ENCODE results near the gene C12orf57. TPM values are rescaled to one million over a fixed set of nuclear protein-coding genes. Genes with fewer than 3 reads are reported as not detected.

C12orf57 gene
- total RNA-seq, 4 donors from 2014 or later: 344 to 666 (median 383) TPM

DNA sequence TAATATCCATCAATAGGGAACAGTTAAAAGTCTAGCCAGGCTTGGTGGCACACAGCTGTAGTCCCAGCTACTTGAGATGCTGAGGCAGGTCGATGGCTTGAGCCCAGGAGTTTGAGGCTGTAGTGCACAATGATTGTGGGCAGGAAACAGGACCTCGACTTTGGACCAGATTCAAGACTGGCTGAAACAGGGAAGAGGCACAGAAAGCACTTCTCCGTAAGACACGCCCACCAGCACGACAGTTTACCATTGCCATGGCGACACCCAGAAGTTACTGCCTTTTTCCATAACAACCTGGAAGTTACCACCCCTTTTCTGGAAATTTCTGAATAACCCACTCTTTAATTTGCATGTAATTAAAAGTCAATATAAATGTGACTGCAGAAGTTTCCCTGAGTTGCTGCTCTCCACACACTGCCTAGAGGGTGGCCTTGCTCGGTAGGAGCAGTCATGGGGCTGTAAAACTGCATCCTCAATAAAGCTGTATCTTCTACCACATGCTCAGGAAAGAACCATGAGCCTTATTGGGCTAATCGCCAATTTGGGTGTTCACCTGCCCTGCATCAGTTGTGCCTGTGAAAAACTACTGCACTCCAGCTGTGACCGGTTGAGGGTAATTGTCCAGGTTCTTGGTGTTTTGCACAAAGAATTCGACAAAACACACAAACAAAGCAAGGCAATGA is 43.8 kb upstream of the C12orf57 start:
- peaks cover 15 to 19% of the 10 kb centered on the region in 2 donors for H3K4me1 ChIP-seq
- peak overlapping the region in 1 of 3 donors; percentile 2 for H3K27ac ChIP-seq
- WGBS, 2 donors: 48 to 56% methylated on average over 10 of the region's 10 CpGs
- no peaks in the 10 kb centered on the region for H3K36me3 ChIP-seq
- TF ChIP-seq, protein P1, sequence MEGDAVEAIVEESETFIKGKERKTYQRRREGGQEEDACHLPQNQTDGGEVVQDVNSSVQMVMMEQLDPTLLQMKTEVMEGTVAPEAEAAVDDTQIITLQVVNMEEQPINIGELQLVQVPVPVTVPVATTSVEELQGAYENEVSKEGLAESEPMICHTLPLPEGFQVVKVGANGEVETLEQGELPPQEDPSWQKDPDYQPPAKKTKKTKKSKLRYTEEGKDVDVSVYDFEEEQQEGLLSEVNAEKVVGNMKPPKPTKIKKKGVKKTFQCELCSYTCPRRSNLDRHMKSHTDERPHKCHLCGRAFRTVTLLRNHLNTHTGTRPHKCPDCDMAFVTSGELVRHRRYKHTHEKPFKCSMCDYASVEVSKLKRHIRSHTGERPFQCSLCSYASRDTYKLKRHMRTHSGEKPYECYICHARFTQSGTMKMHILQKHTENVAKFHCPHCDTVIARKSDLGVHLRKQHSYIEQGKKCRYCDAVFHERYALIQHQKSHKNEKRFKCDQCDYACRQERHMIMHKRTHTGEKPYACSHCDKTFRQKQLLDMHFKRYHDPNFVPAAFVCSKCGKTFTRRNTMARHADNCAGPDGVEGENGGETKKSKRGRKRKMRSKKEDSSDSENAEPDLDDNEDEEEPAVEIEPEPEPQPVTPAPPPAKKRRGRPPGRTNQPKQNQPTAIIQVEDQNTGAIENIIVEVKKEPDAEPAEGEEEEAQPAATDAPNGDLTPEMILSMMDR (IDR thresholded peaks at IDR 0.05): no peak
- TF ChIP-seq POLR2A (IDR thresholded peaks at IDR 0.05): no peak
- H3K27me3 ChIP-seq: no peaks in the 10 kb centered on the region
- intact Hi-C loops (cut with DNase I): no loop called here
- no peaks in the 10 kb centered on the region for H3K9me3 ChIP-seq
- H3K4me3 ChIP-seq (replicated peaks in 1 of 3): no peak overlapping the region
- DNase-seq: peak; percentile 62 to 68

DNA sequence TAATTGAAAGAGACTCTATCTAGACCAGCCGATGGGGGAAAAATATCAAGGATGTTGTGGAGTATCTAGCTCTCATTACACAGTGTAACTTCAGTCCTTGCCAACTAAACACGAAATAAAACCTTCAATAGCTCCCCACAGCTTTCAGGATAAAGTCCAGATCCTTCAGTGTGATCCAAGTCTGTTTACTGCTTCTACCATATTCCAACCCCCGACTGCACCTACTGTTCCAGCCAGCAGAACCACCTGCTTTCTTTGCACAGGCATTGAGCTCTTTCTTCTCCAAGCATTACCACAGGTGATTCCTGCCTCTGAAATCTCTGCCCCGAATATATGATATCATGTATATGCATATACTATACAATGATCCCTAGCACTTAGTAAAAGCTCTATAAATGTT is 41.4 kb upstream of the C12orf57 start:
- Histone ChIP-seq H3K27me3 (no peaks in the 10 kb centered on the region), H3K4me1 (peaks cover 18 to 23% of the 10 kb centered on the region in 2 donors), H3K27ac (no peak overlapping the region), H3K36me3 (no peaks in the 10 kb centered on the region), H3K9me3 (no peaks in the 10 kb centered on the region), H3K4me3 (replicated peaks in 1 of 3) (no peak overlapping the region)
- intact Hi-C loops (cut with DNase I): no loop called here
- DNase-seq: no peak
- 86 to 87% methylated on average over 4 of the region's 4 CpGs for WGBS, 2 donors
- TF ChIP-seq, protein P1 (IDR thresholded peaks at IDR 0.05): no peak
- no peak for TF ChIP-seq POLR2A (IDR thresholded peaks at IDR 0.05)

DNA sequence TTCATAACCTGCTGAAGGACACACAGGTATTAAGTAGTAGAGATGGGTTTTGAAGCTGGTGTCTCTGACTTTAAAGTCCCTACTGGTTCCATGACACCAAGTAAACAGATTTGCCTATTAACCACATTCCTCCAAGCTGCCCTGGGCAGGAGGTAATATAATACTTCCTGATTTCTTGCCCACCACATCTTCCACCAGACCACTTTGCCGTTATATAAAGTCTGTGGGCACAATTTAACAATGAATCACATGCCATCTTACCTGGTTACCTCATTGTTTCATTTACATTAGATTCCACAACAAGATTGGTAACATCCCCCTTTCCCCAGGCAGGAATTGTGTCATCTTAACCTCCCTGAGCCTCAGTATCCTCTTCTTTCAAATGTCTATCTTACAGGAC is 40.1 kb upstream of the C12orf57 start:
- no peak overlapping the region for H3K27ac ChIP-seq
- no peak for DNase-seq
- 82 to 87% methylated on average over 1 of the region's 1 CpG for WGBS, 2 donors
- intact Hi-C loops (cut with DNase I): no loop called here
- H3K36me3 ChIP-seq: no peaks in the 10 kb centered on the region
- H3K4me1 ChIP-seq: peaks cover 18 to 23% of the 10 kb centered on the region in 2 donors
- TF ChIP-seq, protein P1 (IDR thresholded peaks at IDR 0.05): no peak
- TF ChIP-seq POLR2A (IDR thresholded peaks at IDR 0.05): no peak
- no peak overlapping the region for H3K4me3 ChIP-seq (replicated peaks in 1 of 3)
- no peaks in the 10 kb centered on the region for H3K27me3 ChIP-seq
- H3K9me3 ChIP-seq: no peaks in the 10 kb centered on the region

DNA sequence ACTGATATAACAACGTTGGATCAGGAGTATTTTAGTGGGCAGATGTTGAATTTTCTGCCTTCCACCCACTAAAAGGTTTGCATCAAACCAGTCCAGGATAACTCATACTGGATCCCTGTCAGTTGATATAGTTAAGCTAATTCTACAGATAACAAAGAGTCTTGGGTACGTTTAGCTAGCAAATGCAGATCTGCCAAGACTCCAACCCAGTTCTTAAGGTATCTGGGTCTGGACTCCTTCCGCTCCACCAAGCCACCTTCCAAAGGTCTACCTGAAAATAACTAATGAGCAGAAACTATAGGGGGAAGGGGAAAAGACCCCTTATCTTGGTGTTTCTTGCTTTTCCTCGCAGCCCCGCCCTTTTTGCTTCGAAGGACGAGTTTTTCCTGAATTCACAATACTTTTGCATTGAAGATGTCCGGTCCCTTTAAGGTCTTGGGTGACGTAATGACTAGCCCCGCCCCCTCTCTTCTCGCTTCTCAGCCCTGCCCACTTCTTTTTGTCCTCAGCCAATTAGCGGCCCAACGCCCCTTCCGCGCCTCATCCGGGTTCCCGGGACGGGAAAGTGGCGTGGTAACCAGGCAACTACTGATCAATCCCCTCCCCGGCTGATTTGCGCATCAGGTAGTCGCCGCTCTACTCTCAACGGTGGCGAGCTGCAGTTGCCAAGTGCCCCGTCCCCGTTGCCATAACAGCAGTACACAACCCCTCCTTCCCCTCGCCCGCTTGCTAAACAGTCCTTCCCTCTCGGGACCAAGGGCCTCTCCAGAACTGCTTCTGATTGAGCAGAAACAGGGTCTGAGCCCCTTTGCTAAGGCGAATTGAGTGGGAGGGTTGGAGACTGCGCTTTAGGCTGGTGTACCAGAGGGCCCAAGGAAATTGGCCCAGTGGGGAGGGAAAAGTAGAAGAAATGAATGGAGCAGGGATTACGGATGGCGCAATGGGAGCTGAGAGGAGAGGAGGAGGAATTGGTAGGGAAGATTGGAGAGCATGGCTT is 39.2 kb upstream of the C12orf57 start, which contains the start of gene LRRC23:
TSS of gene LRRC23 (plus strand) at position 543 of the 997 bp plus-strand sequence. CDS start 812 bp downstream, outside the sequence.
- TF ChIP-seq, protein P1 (IDR thresholded peaks at IDR 0.05): peak in 1 of 6 experiments; percentile 5
- peak; percentile 70 to 77 for TF ChIP-seq POLR2A (IDR thresholded peaks at IDR 0.05)
- DNase-seq: peak; percentile 99
- intact Hi-C loops (cut with DNase I): no loop called here

More for the DNA sequence above, 39.2 kb upstream of the C12orf57 start, which contains the start of gene LRRC23:
- peak within 1 kb of the TSS; percentile 68 to 89 (median 70) for H3K27ac ChIP-seq
- peak within 1 kb of the TSS; percentile 11 to 80 (median 53) for H3K4me3 ChIP-seq (replicated peaks in 1 of 3)
- H3K9me3 ChIP-seq: no peaks in the 10 kb centered on the region
- H3K27me3 ChIP-seq: no peaks in the 10 kb centered on the region
- no peaks in the 10 kb centered on the region for H3K36me3 ChIP-seq
- 5 to 6% methylated on average over 34 of the region's 34 CpGs for WGBS, 2 donors
- H3K4me1 ChIP-seq: peaks cover 18 to 20% of the 10 kb centered on the region in 2 donors
